B cell (primary cell): ENCODE data around the gene PTPRG. TPM values are rescaled to one million over a fixed set of nuclear protein-coding genes. Genes with fewer than 3 reads are reported as not detected.

ENCODE experiments used
- ATAC-seq: fragments of 200-7000 bp; cut with Tn5 transposase; one replicate; pipeline ENCODE4 v1.10.0; 2021; ENCODE audit warnings: low read depth, mild to moderate bottlenecking, moderate number of reproducible peaks, moderate library complexity
- CTCF ChIA-PET: fragments of 350-600 bp; sonication (Branson Sonifier 250); formaldehyde crosslinking; loops from one replicate; lab custom pipeline; 2021; ENCODE audit warnings: antibody characterized with exemption, inconsistent platforms; lab: Charles Lee
- POLR2A ChIA-PET: fragments of 350-600 bp; sonication (Branson Sonifier 250); formaldehyde crosslinking; loops from one replicate; lab custom pipeline; 2021; ENCODE audit warnings: antibody characterized with exemption; lab: Charles Lee
- DNase-seq: peaks from one replicate; pipeline ENCODE4 v3.0.0; 2013
- H2AFZ ChIP-seq: 2 replicates; pipeline ENCODE4 v1.6.1; 2012; ENCODE audit warnings: mild to moderate bottlenecking, low read depth, low read length; ENCODE audit not compliant: insufficient read depth, poor library complexity, severe bottlenecking
- H3K27ac ChIP-seq, 2 donors: 1 replicate in 1 of 2; 2 replicates in 1 of 2; pipeline ENCODE4 v1.5.1; 2012 to 2013; ENCODE audit warnings: low read length in 2 of 2, mild to moderate bottlenecking in 2 of 2, moderate library complexity in 1 of 2
- H3K27me3 ChIP-seq, 4 experiments: fragments of 200-600 bp in 1 of 4; sonication (generic) in 1 of 4; replicated peaks in 1 of 4; 1 replicate in 2 of 4; 2 replicates in 2 of 4; pipeline versions ENCODE4 v1.6.1 to v1.7.0; 2013 to 2016; ENCODE audit warnings: low read length in 3 of 4, mild to moderate bottlenecking in 2 of 4, mixed read lengths in 1 of 4, moderate library complexity in 1 of 4; ENCODE audit not compliant: insufficient read depth in 4 of 4, control insufficient read depth in 3 of 4; ENCODE audit errors: control extremely low read depth in 1 of 4
- H3K36me3 ChIP-seq, 2 experiments: replicated peaks in 1 of 2; 1 replicate in 1 of 2; 2 replicates in 1 of 2; pipeline versions ENCODE4 v1.6.1 to v1.7.1; 2013; ENCODE audit warnings: low read length in 1 of 2; ENCODE audit not compliant: insufficient read depth in 2 of 2, control insufficient read depth in 1 of 2; ENCODE audit errors: control extremely low read depth in 1 of 2, extremely low read depth in 1 of 2
- H3K4me1 ChIP-seq, 2 donors: fragments of 200-600 bp in 1 of 2; sonication (generic) in 1 of 2; 1 replicate in 1 of 2; 2 replicates in 1 of 2; pipeline versions ENCODE4 v1.5.1 to v1.6.1; 2013 to 2017; ENCODE audit warnings: low read length in 2 of 2; ENCODE audit not compliant: control insufficient read depth in 2 of 2, insufficient read depth in 2 of 2
- H3K4me2 ChIP-seq: replicated peaks from 2 replicates; pipeline ENCODE3; 2012; ENCODE audit warnings: mild to moderate bottlenecking, low read depth, low read length; ENCODE audit not compliant: poor library complexity, severe bottlenecking
- H3K4me3 ChIP-seq, 5 experiments: fragments of 200-600 bp in 1 of 5; sonication (generic) in 1 of 5; 1 replicate in 3 of 5; 2 replicates in 2 of 5; pipeline versions ENCODE4 v1.5.1 to v1.7.0; 2011 to 2016; ENCODE audit warnings: low read length in 4 of 5, mild to moderate bottlenecking in 4 of 5, low read depth in 2 of 5, control low read depth in 1 of 5, moderate library complexity in 1 of 5; ENCODE audit not compliant: insufficient read depth in 1 of 5; ENCODE audit errors: control extremely low read depth in 1 of 5, extremely low read depth in 1 of 5
- H3K79me2 ChIP-seq: fragments of 200-600 bp; sonication (generic); one replicate; pipeline ENCODE4 v1.6.0; 2016; ENCODE audit warnings: low read length; ENCODE audit not compliant: control insufficient read depth, insufficient read depth
- H3K9ac ChIP-seq: fragments of 200-600 bp; sonication (generic); 2 replicates; pipeline ENCODE4 v1.6.1; 2017; ENCODE audit warnings: mild to moderate bottlenecking, low read length, moderate library complexity
- H3K9me3 ChIP-seq, 3 donors: one replicate each; pipeline versions ENCODE4 v1.6.1 to v1.7.1; 2013; ENCODE audit warnings: low read length in 2 of 3; ENCODE audit not compliant: control insufficient read depth in 2 of 3, insufficient read depth in 1 of 3; ENCODE audit errors: control extremely low read depth in 1 of 3
- H4K20me1 ChIP-seq: 2 replicates; pipeline ENCODE4 v1.6.0; 2012; ENCODE audit warnings: mild to moderate bottlenecking, low read length; ENCODE audit not compliant: insufficient read depth, control insufficient read depth, poor library complexity, severe bottlenecking
- H3K27ac Mint-ChIP-seq: one replicate; pipeline ENCODE4 v1.8.0; 2021; ENCODE audit warnings: mixed read lengths
- H3K27me3 Mint-ChIP-seq: one replicate; pipeline ENCODE4 v1.8.0; 2021; ENCODE audit warnings: mixed read lengths
- H3K4me1 Mint-ChIP-seq: one replicate; pipeline ENCODE4 v1.8.0; 2021; ENCODE audit warnings: mixed read lengths
- H3K4me3 Mint-ChIP-seq: one replicate; pipeline ENCODE4 v1.8.0; 2021; ENCODE audit warnings: mixed read lengths
- H3K9me3 Mint-ChIP-seq: one replicate; pipeline ENCODE4 v1.8.0; 2022; ENCODE audit warnings: mixed read lengths; ENCODE audit not compliant: insufficient read depth
- EZH2 ChIP-seq: IDR thresholded peaks from 2 replicates; pipeline ENCODE4 v1.6.1; 2012; ENCODE audit warnings: borderline replicate concordance, low read depth, mild to moderate bottlenecking, moderate library complexity, low read length; ENCODE audit not compliant: insufficient read depth, poor library complexity, severe bottlenecking
- WGBS: methylation state at CpG from one replicate; pipeline ENCODE4 v1.1.5; 2013; ENCODE audit warnings: missing lambda C conversion rate; ENCODE audit not compliant: insufficient coverage; 5-methylcytosine and 5-hydroxymethylcytosine counted together
- intact Hi-C: fragments of 100-400 bp; cut with micrococcal nuclease; formaldehyde crosslinking; loops from one replicate; pipeline ENCODE4 v1.10.0; 2022
- polyA plus RNA-seq: library from polyadenylated mRNA; depleted of rRNA; stranded (reverse); fragments of >200 nt; gene quantifications from 2 replicates; pipeline ENCODE4 v1.2.3, GENCODE V29; 2012
- total RNA-seq, 2 donors: library from RNA; stranded (reverse); fragments of 120-200 nt in 1 of 2; gene quantifications; 1 replicate in 1 of 2; 2 replicates in 1 of 2; pipeline versions ENCODE4 v1.2.3 to v1.2.4, GENCODE V29; 2013 to 2022
- TF ChIP-seq, protein P1 (sequence below): fragments of 200-600 bp; IDR thresholded peaks from one replicate; pipeline ENCODE4 v1.8.0; 2022; ENCODE audit warnings: antibody characterized with exemption, mild to moderate bottlenecking

Gene PTPRG
- total and polyA plus RNA-seq, 2 donors (not counting 1 experiment from before 2014, with no cell fraction given): 0.12 to 1.3 TPM

DNA sequence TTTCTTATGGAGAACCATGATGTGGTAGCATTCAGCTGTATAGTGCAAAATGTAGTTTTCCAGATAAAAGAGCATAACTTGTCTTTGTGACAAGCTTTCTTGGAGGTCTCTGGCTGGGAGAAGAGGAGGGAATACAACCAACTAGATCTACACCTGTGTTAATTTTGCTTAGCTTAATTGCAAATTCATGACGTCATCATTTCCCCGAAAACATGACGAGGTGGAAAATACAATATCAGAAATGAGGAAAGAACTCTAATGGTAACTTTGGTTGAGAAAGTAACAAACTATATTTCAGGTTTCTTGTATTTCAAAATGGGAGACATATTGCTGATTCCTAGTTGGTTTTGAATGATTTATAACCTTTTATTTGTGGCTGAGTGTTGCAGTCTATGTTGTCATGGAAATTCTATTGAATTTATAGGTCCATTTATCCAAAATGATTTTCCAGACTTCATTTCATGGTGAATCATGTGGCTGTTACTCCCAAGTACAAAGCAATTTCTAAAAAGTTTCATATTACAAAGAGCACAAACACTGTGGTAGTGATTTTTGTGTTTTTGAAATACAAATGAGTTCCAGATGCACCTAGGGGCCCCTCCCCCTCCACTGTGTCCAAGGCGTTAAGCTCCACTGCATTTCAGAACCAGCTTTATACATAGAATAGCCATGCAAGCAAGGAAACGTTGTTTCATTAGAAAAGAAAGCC lies 504.8 kb downstream of the PTPRG start:
- TF ChIP-seq, protein P1, sequence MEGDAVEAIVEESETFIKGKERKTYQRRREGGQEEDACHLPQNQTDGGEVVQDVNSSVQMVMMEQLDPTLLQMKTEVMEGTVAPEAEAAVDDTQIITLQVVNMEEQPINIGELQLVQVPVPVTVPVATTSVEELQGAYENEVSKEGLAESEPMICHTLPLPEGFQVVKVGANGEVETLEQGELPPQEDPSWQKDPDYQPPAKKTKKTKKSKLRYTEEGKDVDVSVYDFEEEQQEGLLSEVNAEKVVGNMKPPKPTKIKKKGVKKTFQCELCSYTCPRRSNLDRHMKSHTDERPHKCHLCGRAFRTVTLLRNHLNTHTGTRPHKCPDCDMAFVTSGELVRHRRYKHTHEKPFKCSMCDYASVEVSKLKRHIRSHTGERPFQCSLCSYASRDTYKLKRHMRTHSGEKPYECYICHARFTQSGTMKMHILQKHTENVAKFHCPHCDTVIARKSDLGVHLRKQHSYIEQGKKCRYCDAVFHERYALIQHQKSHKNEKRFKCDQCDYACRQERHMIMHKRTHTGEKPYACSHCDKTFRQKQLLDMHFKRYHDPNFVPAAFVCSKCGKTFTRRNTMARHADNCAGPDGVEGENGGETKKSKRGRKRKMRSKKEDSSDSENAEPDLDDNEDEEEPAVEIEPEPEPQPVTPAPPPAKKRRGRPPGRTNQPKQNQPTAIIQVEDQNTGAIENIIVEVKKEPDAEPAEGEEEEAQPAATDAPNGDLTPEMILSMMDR: no peak
- TF ChIP-seq EZH2: no peak
- H3K27ac Mint-ChIP-seq: no peak overlapping the region
- peaks cover 3% of the 10 kb centered on the region for H3K9me3 Mint-ChIP-seq
- DNase-seq: no peak
- H3K27me3 ChIP-seq: no peaks in the 10 kb centered on the region
- no peaks in the 10 kb centered on the region for H3K4me1 Mint-ChIP-seq
- H3K4me1 ChIP-seq: no peaks in the 10 kb centered on the region
- no peak for ATAC-seq
- H3K79me2 ChIP-seq: no peaks in the 10 kb centered on the region
- no peak overlapping the region for H3K9ac ChIP-seq
- peaks cover 0 to 7% (median 0%) of the 10 kb centered on the region in 3 donors for H3K9me3 ChIP-seq
- no peak overlapping the region for H2AFZ ChIP-seq
- no CpG with 5 or more reads among the region's 5 CpGs for WGBS
- no peak overlapping the region for H3K4me2 ChIP-seq
- ChIA-PET POLR2A (no interaction called here), CTCF (no interaction called here)
- H3K36me3 ChIP-seq: no peaks in the 10 kb centered on the region
- H3K27ac ChIP-seq: no peak overlapping the region
- H3K27me3 Mint-ChIP-seq: peaks cover 3% of the 10 kb centered on the region
- H3K4me3 Mint-ChIP-seq: no peak overlapping the region
- no peak overlapping the region for H3K4me3 ChIP-seq
- no peaks in the 10 kb centered on the region for H4K20me1 ChIP-seq
- intact Hi-C loops: no loop called here

GRCh38 chr3:62068337-62068736 lies 507.0 kb downstream of the PTPRG start:
- Mint-ChIP-seq H3K27ac (no peak overlapping the region), H3K4me1 (no peaks in the 10 kb centered on the region), H3K4me3 (no peak overlapping the region), H3K27me3 (peaks cover 3% of the 10 kb centered on the region), H3K9me3 (no peaks in the 10 kb centered on the region)
- CTCF ChIA-PET: no interaction called here
- Histone ChIP-seq H3K9me3 (peaks cover 0 to 3% (median 0%) of the 10 kb centered on the region in 3 donors), H2AFZ (no peak overlapping the region), H3K4me1 (no peaks in the 10 kb centered on the region), H3K9ac (no peak overlapping the region), H3K36me3 (no peaks in the 10 kb centered on the region), H3K79me2 (no peaks in the 10 kb centered on the region), H3K27ac (no peak overlapping the region), H3K27me3 (no peaks in the 10 kb centered on the region), H4K20me1 (no peaks in the 10 kb centered on the region), H3K4me3 (no peak overlapping the region), H3K4me2 (no peak overlapping the region)
- intact Hi-C loops: no loop called here
- DNase-seq (no peak), ATAC-seq (no peak)
- TF ChIP-seq, protein P1: no peak
- TF ChIP-seq EZH2: no peak
- WGBS: 79% methylated on average over 2 of the region's 2 CpGs
- POLR2A ChIA-PET: no interaction called here
